ENCODE data around the gene ZNF283. TPM values are rescaled to one million over a fixed set of nuclear protein-coding genes. Genes with fewer than 3 reads are reported as not detected.
A peak's percentile ranks its signal among the peaks of the same experiment; 100 is the strongest.

ZNF283 gene
- total and polyA plus RNA-seq, 2 of the 13 experiments (the other 11 are each of a cell fraction or from before 2014, with no cell fraction given) = 2.0 to 11.1 TPM

GRCh38 chr19:43789029-43789428 is 38.1 kb upstream of the ZNF283 start (continued):
- TF ChIP-seq BRF2 (CRISPR knock-in tag; IDR thresholded peaks at IDR 0.05) (no peak), SNAPC2 (CRISPR knock-in tag; IDR thresholded peaks at IDR 0.05) (no peak), ZHX1 (CRISPR knock-in tag; IDR thresholded peaks at IDR 0.05; ENCODE audit: low read depth) (no peak), ZNF589 (CRISPR knock-in tag; conservative IDR thresholded peaks at IDR 0.05) (no peak), FOXK2 (IDR thresholded peaks at IDR 0.05) (no peak), TFDP2 (CRISPR knock-in tag; IDR thresholded peaks at IDR 0.05) (no peak), ZNF230 (CRISPR knock-in tag; IDR thresholded peaks at IDR 0.05) (no peak), ZBTB3 (CRISPR knock-in tag; IDR thresholded peaks at IDR 0.05; ENCODE audit: borderline replicate concordance, low read depth) (no peak), PLRG1 (conservative IDR thresholded peaks at IDR 0.05) (no peak), ZXDC (CRISPR knock-in tag; IDR thresholded peaks at IDR 0.05) (0 out of 2 replicates have a peak, but pooled peaks have one; percentile 45), PCBP2 (optimal IDR thresholded peaks at IDR 0.05; ENCODE audit: low read depth, low read length, poor library complexity, severe bottlenecking) (no peak), NFAT5 (CRISPR knock-in tag; IDR thresholded peaks at IDR 0.05) (no peak), ETV5 (CRISPR knock-in tag; IDR thresholded peaks at IDR 0.05; ENCODE audit: borderline replicate concordance) (0 out of 2 replicates have a peak, but pooled peaks have one; percentile 26), ZNF792 (CRISPR knock-in tag; IDR thresholded peaks at IDR 0.05) (peak; percentile 75; the same call in 1 of the 2 replicates)

All from HepG2 (cell line).